HL-60 (cell line): ENCODE data around the gene RNF40.

ENCODE experiments used
- CTCF ChIP-seq: IDR thresholded peaks from one replicate; pipeline ENCODE4 v1.5.1; 2011; ENCODE audit warnings: low read length, control low read depth, inconsistent platforms; ENCODE audit not compliant: insufficient read depth
- SPI1 ChIP-seq: IDR thresholded peaks from 2 replicates; pipeline ENCODE4 v1.6.1; 2012; ENCODE audit warnings: low read depth, mild to moderate bottlenecking, borderline replicate concordance

GRCh38 chr16:30786936-30787612, 25.0 kb downstream of the RNF40 start, which contains the start of gene ZNF629:
- no peak for TF ChIP-seq CTCF
- no peak for TF ChIP-seq SPI1
